ENCODE results near the gene NCBP1.

GRCh38 chr9:97670586-97670985 is 37.0 kb downstream of the NCBP1 start:
- no peak for TF ChIP-seq POLR2AphosphoS5 (IDR thresholded peaks at IDR 0.05; ENCODE audit: borderline replicate concordance, low read depth, low read length)
- TF ChIP-seq EZH2 (IDR thresholded peaks at IDR 0.05) = no peak
